Type B pancreatic cell (in vitro differentiated cells): ENCODE results near the gene NLRP4. TPM values are rescaled to one million over a fixed set of nuclear protein-coding genes. Genes with fewer than 3 reads are reported as not detected.
A peak's percentile ranks its signal among the peaks of the same experiment; 100 is the strongest.

Source experiments
- DNase-seq: peaks from one replicate; pipeline ENCODE4 v3.0.0; 2021; ENCODE audit warnings: mixed read lengths; ENCODE audit not compliant: unreplicated experiment; ENCODE audit errors: extremely low spot score
- H3K27ac Mint-ChIP-seq: 2 replicates; pipeline ENCODE4 v1.8.0; 2021; ENCODE audit warnings: mild to moderate bottlenecking, mixed read lengths
- H3K27me3 Mint-ChIP-seq: 2 replicates; pipeline ENCODE4 v1.8.0; 2021; ENCODE audit warnings: mixed read lengths
- H3K36me3 Mint-ChIP-seq: 2 replicates; pipeline ENCODE4 v1.8.0; 2021; ENCODE audit warnings: mixed read lengths
- H3K4me1 Mint-ChIP-seq: one replicate; pipeline ENCODE4 v1.8.0; 2021; ENCODE audit warnings: mixed read lengths; ENCODE audit not compliant: unreplicated experiment
- H3K4me3 Mint-ChIP-seq: 2 replicates; pipeline ENCODE4 v1.8.0; 2021; ENCODE audit warnings: mild to moderate bottlenecking, mixed read lengths
- H3K9me3 Mint-ChIP-seq: 2 replicates; pipeline ENCODE4 v1.8.0; 2021; ENCODE audit warnings: mixed read lengths
- CTCF ChIP-seq: fragments of 200-600 bp; sonication (generic); conservative IDR thresholded peaks from 2 replicates; pipeline ENCODE4 v1.5.0; 2021; ENCODE audit warnings: antibody characterized with exemption, mild to moderate bottlenecking
- long read RNA-seq: library from polyadenylated mRNA; unstranded; transcript quantifications from one replicate; pipeline ENCODE4 v2.0.0, GENCODE V29; 2020
- total RNA-seq: library from RNA; stranded (reverse); gene quantifications from 2 replicates; pipeline ENCODE4 v1.2.1, GENCODE V29; 2021; ENCODE audit warnings: low replicate concordance

The NLRP4 gene
- total RNA-seq, result not detected in 2 replicates
- long read RNA-seq, result 0 reads

DNA sequence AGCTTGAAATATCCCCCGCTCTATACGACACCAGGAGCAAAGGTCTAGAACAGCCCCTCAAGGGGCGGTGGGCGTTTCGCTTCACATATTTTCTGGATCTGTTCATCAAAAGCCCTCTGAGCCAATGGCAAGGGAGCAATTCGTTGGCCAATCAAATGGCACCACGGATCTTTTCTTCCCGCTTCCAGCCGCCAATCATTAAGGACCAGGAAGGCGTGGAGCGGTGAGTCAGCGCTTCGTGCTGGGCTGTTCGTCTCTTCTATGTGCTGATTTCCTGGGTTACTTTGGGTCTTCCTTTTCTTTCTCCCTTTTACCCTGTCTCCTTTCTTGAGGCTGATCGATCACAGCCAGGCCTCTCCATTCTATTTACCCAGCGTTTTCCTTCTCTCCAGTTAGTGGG is at the start of gene NLRP4:
Gene NLRP4 (plus strand): TSS at position 201 of the 400 bp plus-strand sequence. CDS start 15,541 bp downstream, outside the sequence.
- no peak for DNase-seq
- Mint-ChIP-seq H3K27me3 (no peaks in the 10 kb centered on the region), H3K36me3 (no peaks in the 10 kb centered on the region), H3K4me3 (no peak within 1 kb of the TSS), H3K4me1 (no peaks in the 10 kb centered on the region), H3K9me3 (peaks cover 19% of the 10 kb centered on the region), H3K27ac (no peak within 1 kb of the TSS)
- TF ChIP-seq CTCF, result no peak

GRCh38 chr19:55795021-55795420 is 41.3 kb upstream of the NLRP4 start:
- H3K27ac Mint-ChIP-seq, result no peak overlapping the region
- peaks cover 5% of the 10 kb centered on the region for H3K9me3 Mint-ChIP-seq
- no peaks in the 10 kb centered on the region for H3K36me3 Mint-ChIP-seq
- H3K27me3 Mint-ChIP-seq, result no peaks in the 10 kb centered on the region
- H3K4me1 Mint-ChIP-seq, result no peaks in the 10 kb centered on the region
- no peak overlapping the region for H3K4me3 Mint-ChIP-seq
- TF ChIP-seq CTCF, result no peak
- DNase-seq, result no peak

DNA sequence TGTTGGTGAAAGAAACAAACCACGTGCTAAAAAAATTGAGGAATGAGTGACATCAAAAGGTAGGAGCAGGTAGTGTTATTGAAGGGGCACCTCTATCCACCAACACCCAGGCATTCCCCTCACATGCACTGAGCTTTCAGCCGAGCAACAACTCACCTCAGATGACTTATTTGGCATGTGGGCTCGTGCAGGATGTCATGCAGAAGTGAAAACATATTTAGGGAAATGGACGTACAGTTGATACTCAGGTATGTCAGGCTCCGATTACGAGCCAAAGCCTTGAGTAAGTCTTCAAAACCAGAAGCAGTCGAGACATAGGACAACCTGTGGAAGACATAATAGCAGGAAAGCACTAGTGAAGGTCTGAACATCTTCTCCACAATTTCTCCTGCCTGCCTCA is 34.9 kb upstream of the NLRP4 start:
- H3K9me3 Mint-ChIP-seq, result peaks cover 9% of the 10 kb centered on the region
- H3K27me3 Mint-ChIP-seq, result no peaks in the 10 kb centered on the region
- no peak overlapping the region for H3K4me3 Mint-ChIP-seq
- no peak overlapping the region for H3K27ac Mint-ChIP-seq
- no peaks in the 10 kb centered on the region for H3K36me3 Mint-ChIP-seq
- TF ChIP-seq CTCF, result no peak
- H3K4me1 Mint-ChIP-seq, result no peaks in the 10 kb centered on the region
- DNase-seq, result no peak

DNA sequence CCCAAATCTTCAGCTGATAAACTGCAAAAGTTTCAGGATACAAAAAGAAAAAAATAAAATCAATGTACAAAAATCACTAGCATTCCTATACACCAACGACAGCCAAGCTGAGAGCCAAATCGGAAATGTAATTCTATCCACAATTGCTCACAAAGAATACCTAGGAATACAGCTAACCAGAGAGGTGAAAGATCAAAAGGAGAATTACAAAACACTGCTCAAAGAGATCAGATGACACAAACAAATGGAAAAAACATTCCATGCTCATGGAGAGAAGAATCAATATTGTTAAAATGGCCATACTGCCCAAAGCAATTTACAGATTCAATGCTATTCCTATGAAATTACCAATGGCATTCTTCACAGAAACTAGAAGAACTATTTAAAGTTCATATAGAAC is 34.1 kb upstream of the NLRP4 start:
- no peaks in the 10 kb centered on the region for H3K36me3 Mint-ChIP-seq
- no peak overlapping the region for H3K4me3 Mint-ChIP-seq
- no peak overlapping the region for H3K27ac Mint-ChIP-seq
- peaks cover 9% of the 10 kb centered on the region for H3K9me3 Mint-ChIP-seq
- H3K27me3 Mint-ChIP-seq, result no peaks in the 10 kb centered on the region
- DNase-seq, result no peak
- no peak for TF ChIP-seq CTCF
- H3K4me1 Mint-ChIP-seq, result no peaks in the 10 kb centered on the region

GRCh38 chr19:55809381-55810058 is 26.8 kb upstream of the NLRP4 start:
- no peak overlapping the region for H3K4me3 Mint-ChIP-seq
- H3K36me3 Mint-ChIP-seq, result no peaks in the 10 kb centered on the region
- H3K4me1 Mint-ChIP-seq, result no peaks in the 10 kb centered on the region
- H3K27ac Mint-ChIP-seq, result no peak overlapping the region
- no peaks in the 10 kb centered on the region for H3K9me3 Mint-ChIP-seq
- peak; percentile 54 for TF ChIP-seq CTCF
- no peaks in the 10 kb centered on the region for H3K27me3 Mint-ChIP-seq
- DNase-seq, result no peak
